Neural cell (in vitro differentiated cells): ENCODE measurements around the gene SLC35D1. TPM values are rescaled to one million over a fixed set of nuclear protein-coding genes. Genes with fewer than 3 reads are reported as not detected.

ENCODE experiments used
- H2AFZ ChIP-seq: fragments of 200-600, 300-800 bp; sonication (generic), shearing (Covaris generic); 2 replicates; pipeline ENCODE4 v1.6.0; 2014; ENCODE audit warnings: low read depth, mild to moderate bottlenecking, antibody characterized with exemption, low read length, moderate library complexity
- H3F3A ChIP-seq: fragments of 200-600 bp; shearing (Covaris generic); 2 replicates; pipeline ENCODE4 v1.6.1; 2016; ENCODE audit warnings: mild to moderate bottlenecking, moderate library complexity, mixed read lengths, antibody characterized with exemption, low read length; ENCODE audit not compliant: insufficient read depth, poor library complexity, severe bottlenecking
- H3K27ac ChIP-seq: fragments of 200-600, 300-800 bp; sonication (generic), shearing (Covaris generic); 2 replicates; pipeline ENCODE4 v1.5.1; 2014; ENCODE audit warnings: mild to moderate bottlenecking, low read length, moderate library complexity
- H3K27me3 ChIP-seq: fragments of 300-800, 200-600 bp; sonication (generic), shearing (Covaris generic); 2 replicates; pipeline ENCODE4 v1.6.0; 2014; ENCODE audit warnings: mild to moderate bottlenecking, low read depth, low read length, moderate library complexity; ENCODE audit not compliant: insufficient read depth
- H3K36me3 ChIP-seq: fragments of 300-800, 200-600 bp; sonication (generic), shearing (Covaris generic); 2 replicates; pipeline ENCODE4 v1.5.1; 2014; ENCODE audit warnings: mild to moderate bottlenecking, antibody characterized with exemption, low read length, moderate library complexity; ENCODE audit not compliant: insufficient read depth
- H3K4me2 ChIP-seq: fragments of 300-800, 200-600 bp; sonication (generic), shearing (Covaris generic); 2 replicates; pipeline ENCODE4 v1.6.0; 2014; ENCODE audit warnings: mild to moderate bottlenecking, low read length
- H3K4me3 ChIP-seq: fragments of 300-800, 200-600 bp; sonication (generic), shearing (Covaris generic); 2 replicates; pipeline ENCODE4 v1.5.1; 2014; ENCODE audit warnings: mild to moderate bottlenecking, low read length, moderate library complexity
- H3K79me2 ChIP-seq: fragments of 200-600 bp; shearing (Covaris generic); replicated peaks from 2 replicates; pipeline ENCODE4 v1.6.0; 2014; ENCODE audit warnings: mild to moderate bottlenecking, low read length, moderate library complexity; ENCODE audit not compliant: insufficient read depth
- H3K9ac ChIP-seq: fragments of 300-800, 200-600 bp; sonication (generic), shearing (Covaris generic); 2 replicates; pipeline ENCODE4 v1.6.1; 2016; ENCODE audit warnings: mild to moderate bottlenecking, low read length, mixed read lengths
- H3K9me2 ChIP-seq: fragments of 200-600 bp; shearing (Covaris generic); 2 replicates; pipeline ENCODE4 v1.6.1; 2016; ENCODE audit warnings: mild to moderate bottlenecking, low read length, mixed read lengths; ENCODE audit not compliant: insufficient read depth
- H3K9me3 ChIP-seq: fragments of 200-600, 300-800 bp; sonication (generic), shearing (Covaris generic); 2 replicates; pipeline ENCODE4 v1.6.1; 2016; ENCODE audit warnings: mild to moderate bottlenecking, mixed run types, low read length, moderate library complexity, mixed read lengths
- H4K20me1 ChIP-seq: fragments of 200-600 bp; shearing (Covaris generic); 2 replicates; pipeline ENCODE4 v1.6.1; 2016; ENCODE audit warnings: mild to moderate bottlenecking, mixed run types; ENCODE audit not compliant: insufficient read depth
- CTCF ChIP-seq: fragments of 450-650 bp; IDR thresholded peaks from 2 replicates; pipeline ENCODE4 v1.5.1; 2014; ENCODE audit warnings: antibody characterized with exemption, mild to moderate bottlenecking, moderate library complexity; ENCODE audit not compliant: poor library complexity, severe bottlenecking
- EP300 ChIP-seq: fragments of 450-650 bp; conservative IDR thresholded peaks from 2 replicates; pipeline ENCODE4 v1.6.1; 2014; ENCODE audit warnings: antibody characterized with exemption, mild to moderate bottlenecking, moderate library complexity; ENCODE audit not compliant: poor library complexity, severe bottlenecking
- EZH2 ChIP-seq: fragments of 200-600, 300-800 bp; shearing (Covaris generic), sonication (generic); IDR thresholded peaks from 2 replicates; pipeline ENCODE4 v1.6.1; 2014; ENCODE audit warnings: antibody characterized with exemption, low read length, borderline replicate concordance, mild to moderate bottlenecking; ENCODE audit not compliant: insufficient read depth, poor library complexity, severe bottlenecking
- MXI1 ChIP-seq: fragments of 450-650 bp; conservative IDR thresholded peaks from 2 replicates; pipeline ENCODE4 v1.6.1; 2014; ENCODE audit warnings: antibody characterized with exemption, mild to moderate bottlenecking; ENCODE audit not compliant: poor library complexity, severe bottlenecking
- POLR2AphosphoS5 ChIP-seq: IDR thresholded peaks from 2 replicates; pipeline ENCODE4 v1.6.1; 2012
- RAD21 ChIP-seq: fragments of 450-650 bp; conservative IDR thresholded peaks from 2 replicates; pipeline ENCODE4 v1.6.1; 2014; ENCODE audit warnings: antibody characterized with exemption, mild to moderate bottlenecking, moderate library complexity
- REST ChIP-seq: IDR thresholded peaks from 2 replicates; pipeline ENCODE4 v1.6.1; 2012; ENCODE audit warnings: borderline replicate concordance
- SMC3 ChIP-seq: fragments of 450-650 bp; conservative IDR thresholded peaks from 2 replicates; pipeline ENCODE4 v1.6.1; 2014; ENCODE audit warnings: antibody characterized with exemption, mild to moderate bottlenecking, moderate library complexity; ENCODE audit not compliant: poor library complexity
- TAF1 ChIP-seq: IDR thresholded peaks from 2 replicates; pipeline ENCODE4 v1.6.1; 2012; ENCODE audit warnings: low read depth
- polyA plus RNA-seq: library from polyadenylated mRNA; depleted of rRNA; stranded (reverse); fragments of >200 nt; gene quantifications from 2 replicates; pipeline ENCODE4 v1.2.3, GENCODE V29; 2014

The SLC35D1 gene
- polyA plus RNA-seq, 1 donor from 2014 or later, result 17.9 TPM

- Histone ChIP-seq H3K27me3 (no peaks in the 10 kb centered on the region), H3F3A (no peaks in the 10 kb centered on the region), H3K9me2 (no peaks in the 10 kb centered on the region), H4K20me1 (no peaks in the 10 kb centered on the region), H3K27ac (no peak overlapping the region), H3K4me3 (no peak overlapping the region), H3K36me3 (peaks cover 9% of the 10 kb centered on the region), H3K9ac (no peak overlapping the region), H2AFZ (no peak overlapping the region), H3K9me3 (no peaks in the 10 kb centered on the region), H3K79me2 (no peaks in the 10 kb centered on the region), H3K4me2 (no peak overlapping the region)
- TF ChIP-seq CTCF (no peak), RAD21 (no peak), MXI1 (no peak), SMC3 (no peak), POLR2AphosphoS5 (no peak), EP300 (no peak), REST (no peak), EZH2 (no peak), TAF1 (no peak)
Observed at GRCh38 chr1:67013573-67013972, 40.4 kb downstream of the SLC35D1 start.

GRCh38 chr1:67009792-67010191 lies 44.2 kb downstream of the SLC35D1 start:
- H3K9me2 ChIP-seq, result no peaks in the 10 kb centered on the region
- no peaks in the 10 kb centered on the region for H4K20me1 ChIP-seq
- no peak for TF ChIP-seq RAD21
- TF ChIP-seq EP300, result no peak
- no peak for TF ChIP-seq REST
- no peak for TF ChIP-seq MXI1
- TF ChIP-seq SMC3, result no peak
- TF ChIP-seq POLR2AphosphoS5, result no peak
- TF ChIP-seq CTCF, result no peak
- no peak for TF ChIP-seq EZH2
- no peak for TF ChIP-seq TAF1

More at GRCh38 chr1:67009792-67010191, 44.2 kb downstream of the SLC35D1 start:
- no peaks in the 10 kb centered on the region for H3K79me2 ChIP-seq
- H2AFZ ChIP-seq, result no peak overlapping the region
- no peak overlapping the region for H3K4me3 ChIP-seq
- H3K36me3 ChIP-seq, result peaks cover 6% of the 10 kb centered on the region
- no peak overlapping the region for H3K4me2 ChIP-seq
- no peaks in the 10 kb centered on the region for H3K9me3 ChIP-seq
- no peak overlapping the region for H3K9ac ChIP-seq
- H3K27ac ChIP-seq, result no peak overlapping the region
- no peaks in the 10 kb centered on the region for H3K27me3 ChIP-seq
- H3F3A ChIP-seq, result no peaks in the 10 kb centered on the region
